CD4-positive, alpha-beta T cell treated with Interleukin-15 for 4 hours (primary cell): ENCODE results near the gene DEGS2.
"Not testable (repeated sequence)": the region's sequence is repeated elsewhere in the genome, so short reads cannot be mapped to it uniquely, and the experiment has no call there.

Experiments
- DNase-seq: peaks from one replicate; pipeline ENCODE4 v3.0.0-alpha.2; 2020; ENCODE audit warnings: low spot score

DEGS2 gene

GRCh38 chr14:100178691-100179090 lies 19.2 kb upstream of the DEGS2 start:
- no peak for DNase-seq

GRCh38 chr14:100176811-100177327 lies 17.4 kb upstream of the DEGS2 start:
- DNase-seq = no peak

DNA sequence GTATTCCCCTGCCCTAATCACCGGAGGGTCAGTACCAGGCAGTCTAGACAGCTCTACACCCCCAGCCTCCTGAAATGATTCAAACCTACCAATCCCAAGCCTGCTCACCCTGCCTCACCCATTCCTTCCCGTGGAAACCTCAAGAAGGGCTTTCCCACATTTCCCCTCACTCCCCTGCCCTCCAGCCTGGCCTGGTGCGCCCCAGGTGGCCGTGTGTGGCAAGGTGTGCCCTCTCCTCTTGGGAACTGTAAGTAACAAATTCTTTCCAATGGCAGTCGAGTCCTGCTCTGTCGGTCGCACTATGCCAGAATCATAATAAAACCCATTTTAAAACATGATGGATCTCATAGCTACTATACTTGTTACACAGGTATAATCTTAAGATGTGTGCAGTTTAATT lies 13.9 kb upstream of the DEGS2 start:
- DNase-seq = no peak

GRCh38 chr14:100172811-100173210 lies 13.4 kb upstream of the DEGS2 start:
- DNase-seq = no peak

DNA sequence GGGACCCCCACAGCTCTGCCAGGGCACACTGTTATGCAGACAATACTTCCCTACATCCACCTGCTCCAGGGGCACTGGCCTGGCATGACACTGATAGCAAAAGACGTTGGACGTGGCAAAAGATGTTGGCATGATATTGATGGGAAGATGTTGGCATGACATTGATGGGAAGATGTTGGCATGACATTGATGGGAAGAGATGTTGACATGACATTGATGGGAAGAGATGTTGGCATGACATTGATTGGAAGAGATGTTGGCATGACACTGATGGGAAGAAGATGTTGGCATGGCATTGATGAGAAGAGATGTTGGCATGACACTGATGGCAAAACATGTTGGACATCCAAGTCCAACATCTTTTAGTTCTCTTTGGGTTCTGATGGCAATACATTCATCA lies 11.4 kb upstream of the DEGS2 start:
- DNase-seq = no peak

DNA sequence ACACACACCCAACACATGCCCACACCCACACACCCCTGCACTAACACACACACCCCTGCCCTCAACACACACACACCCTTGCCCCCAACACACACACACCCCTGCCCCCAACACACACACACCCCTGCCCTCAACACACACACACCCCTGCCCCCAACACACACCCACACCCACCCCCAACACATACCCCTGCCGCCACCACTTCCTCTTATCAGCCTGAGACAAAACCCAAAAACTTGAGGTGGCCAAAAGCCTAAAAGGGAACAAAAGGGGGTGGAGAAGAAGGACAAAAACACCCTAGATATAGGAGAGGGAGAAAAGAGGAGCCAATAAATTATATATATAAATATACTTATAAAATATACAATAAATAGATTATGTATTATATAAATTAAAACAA lies 9.1 kb upstream of the DEGS2 start:
- no peak for DNase-seq

GRCh38 chr14:100165831-100166440 lies 6.5 kb upstream of the DEGS2 start:
- no peak for DNase-seq

- DNase-seq = no peak
These were observed 5.9 kb upstream of the DEGS2 start for GRCh38 chr14:100165376-100165775.

DNA sequence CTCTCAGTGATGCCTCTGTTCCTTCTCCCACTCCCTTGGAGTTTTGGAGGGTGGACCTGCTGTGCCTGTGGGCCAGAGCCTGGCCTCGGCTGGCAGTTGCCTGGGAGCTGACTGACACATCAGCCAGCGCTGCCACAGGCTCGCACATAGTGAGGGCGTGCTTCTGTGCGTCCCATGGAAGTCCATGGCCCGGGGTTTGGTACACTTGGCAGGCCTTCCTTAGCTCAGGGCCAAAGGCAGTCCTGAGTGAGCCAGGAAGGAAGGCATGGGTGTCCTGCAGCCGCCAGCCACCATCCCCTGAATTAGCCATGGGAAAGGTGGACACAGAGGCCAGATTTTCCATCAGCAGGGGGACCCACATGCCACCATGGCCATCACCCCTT lies 1.1 kb upstream of the DEGS2 start:
- DNase-seq = no peak

DNA sequence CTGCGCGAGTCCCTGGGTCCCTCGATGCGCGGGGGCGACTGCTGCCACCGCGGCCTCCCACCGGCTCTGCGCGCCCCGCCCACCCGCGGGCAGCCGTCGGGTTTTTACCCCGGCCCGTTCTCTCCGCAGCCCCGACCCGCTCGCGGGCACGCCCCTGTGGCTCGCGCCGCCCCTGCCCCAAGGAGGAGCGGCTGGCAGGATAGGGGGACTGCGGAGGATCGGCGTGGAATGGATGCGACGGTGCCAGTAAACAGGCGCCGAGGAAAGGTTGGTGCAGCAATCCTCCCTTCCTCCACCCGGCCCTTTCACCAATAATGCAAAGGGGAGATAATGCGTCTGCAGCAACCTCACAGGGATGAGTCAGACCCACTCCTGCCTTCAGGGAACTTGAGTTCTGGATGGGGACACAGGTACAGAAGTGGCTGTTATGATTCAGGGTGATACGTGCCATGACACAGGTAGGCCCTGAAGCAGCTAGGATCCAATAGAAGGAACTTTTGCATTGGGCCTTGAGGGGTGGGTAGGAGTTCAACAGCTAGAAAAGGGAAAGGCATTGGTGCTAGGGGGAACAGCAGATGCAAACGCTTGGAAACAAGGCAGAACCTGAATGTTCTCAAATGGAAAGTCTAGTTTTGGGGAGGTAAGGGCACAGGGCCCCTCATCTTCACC lies 554 bp upstream of the DEGS2 start:
- no peak for DNase-seq

DNA sequence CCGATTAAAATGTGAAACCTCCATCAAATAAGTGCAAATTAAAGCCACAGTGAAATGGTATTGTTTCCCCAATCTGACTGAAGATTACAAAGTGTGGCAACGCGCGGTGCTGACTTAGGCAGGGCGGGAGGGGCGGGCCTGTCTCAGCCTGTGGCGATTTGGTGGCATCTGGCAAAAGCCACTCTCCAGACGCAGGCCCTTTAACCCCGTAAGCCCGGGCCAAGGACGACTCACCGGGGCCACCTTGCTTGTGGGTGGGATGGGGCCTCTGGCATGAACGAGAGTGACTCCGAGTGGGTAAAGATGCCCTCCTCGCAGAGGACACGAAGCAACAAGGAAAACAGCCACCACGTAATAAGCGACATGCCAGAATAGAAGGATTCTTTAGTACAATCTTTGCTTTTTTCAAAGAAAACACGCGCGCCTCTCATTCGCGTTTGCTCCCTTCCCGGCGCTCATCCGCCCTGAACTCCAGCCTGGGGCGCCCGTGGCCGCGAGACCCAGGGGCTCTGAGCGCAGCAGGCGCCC lies 815 bp downstream of the DEGS2 start:
- DNase-seq = no peak

DNA sequence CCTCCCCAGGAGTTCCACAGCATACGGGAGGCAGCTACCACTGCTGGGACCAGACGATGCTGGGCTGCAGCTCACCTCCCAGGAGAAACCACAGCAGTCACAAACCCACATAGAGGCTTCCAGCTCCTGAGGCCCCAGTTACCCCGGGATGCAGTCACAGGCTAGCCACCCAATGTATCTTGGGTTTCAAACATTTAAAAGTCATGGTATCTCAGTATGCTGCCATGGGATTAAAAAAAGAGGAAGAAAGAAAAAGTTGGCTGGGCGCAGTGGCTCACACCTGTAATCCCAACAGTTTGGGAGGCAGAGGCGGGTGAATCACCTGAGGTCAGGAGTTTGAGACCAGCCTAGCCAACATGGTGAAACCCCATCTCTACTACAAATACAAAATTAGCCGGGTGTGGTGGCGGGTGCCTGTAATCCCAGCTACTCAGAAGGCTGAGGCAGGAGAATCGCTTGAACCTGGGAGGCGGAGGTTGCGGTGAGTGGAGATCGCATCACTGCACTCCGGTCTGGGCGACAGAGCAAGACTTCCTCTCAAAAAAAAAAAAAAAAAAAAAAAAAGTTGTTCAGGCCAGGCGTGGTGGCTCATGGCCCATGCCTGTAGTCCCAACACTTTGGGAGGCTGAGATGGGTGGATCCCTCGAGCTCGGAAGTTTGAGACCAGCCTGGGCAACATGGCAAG lies 1.8 kb downstream of the DEGS2 start:
- not testable (repeated sequence) for DNase-seq

GRCh38 chr14:100156776-100157175 lies 2.7 kb downstream of the DEGS2 start:
- no peak for DNase-seq

- no peak for DNase-seq
These were observed 3.5 kb downstream of the DEGS2 start for GRCh38 chr14:100155756-100156616.

DNA sequence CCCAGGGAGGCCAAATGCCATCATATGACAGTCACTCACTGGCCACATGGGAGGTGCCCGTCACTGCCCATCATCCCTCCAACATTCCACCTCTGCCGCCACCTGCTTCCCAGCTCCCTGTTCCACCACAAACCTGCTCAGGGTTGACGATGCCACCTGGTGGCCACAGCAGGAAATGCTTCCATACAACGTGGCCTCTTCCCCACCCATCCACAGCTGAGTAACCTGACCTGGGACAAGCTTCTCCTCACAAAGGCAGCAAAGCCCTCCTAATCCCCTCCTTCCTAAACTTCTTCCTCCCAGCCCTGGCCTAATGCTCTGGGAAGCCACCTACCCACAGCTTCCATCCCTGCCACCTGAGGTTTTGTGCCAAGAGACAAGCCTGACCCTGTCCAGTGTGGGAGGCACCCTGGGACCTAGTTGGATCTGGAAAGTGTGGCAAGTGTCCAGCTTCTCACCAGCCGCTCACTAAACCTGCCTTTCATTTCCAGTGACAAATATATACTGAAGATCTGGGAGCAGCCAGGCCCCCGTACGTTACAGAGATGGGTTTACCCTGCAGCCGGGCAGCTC lies 4.3 kb downstream of the DEGS2 start:
- no peak for DNase-seq

GRCh38 chr14:100153560-100153959 lies 5.9 kb downstream of the DEGS2 start:
- no peak for DNase-seq

GRCh38 chr14:100152091-100152490 lies 7.4 kb downstream of the DEGS2 start:
- no peak for DNase-seq

GRCh38 chr14:100150932-100151587 lies 8.4 kb downstream of the DEGS2 start:
- DNase-seq = no peak

- DNase-seq = no peak
These were observed 9.4 kb downstream of the DEGS2 start for GRCh38 chr14:100149851-100150611.
